GM15510 (cell line): Measurements from ENCODE around the gene PPP3R1.

Source experiments
- POLR2A ChIP-seq: IDR thresholded peaks from 3 replicates; pipeline ENCODE4 v1.6.1; 2011; ENCODE audit warnings: borderline replicate concordance; ENCODE audit not compliant: insufficient read length; ENCODE audit errors: extremely low read depth

PPP3R1 gene

DNA sequence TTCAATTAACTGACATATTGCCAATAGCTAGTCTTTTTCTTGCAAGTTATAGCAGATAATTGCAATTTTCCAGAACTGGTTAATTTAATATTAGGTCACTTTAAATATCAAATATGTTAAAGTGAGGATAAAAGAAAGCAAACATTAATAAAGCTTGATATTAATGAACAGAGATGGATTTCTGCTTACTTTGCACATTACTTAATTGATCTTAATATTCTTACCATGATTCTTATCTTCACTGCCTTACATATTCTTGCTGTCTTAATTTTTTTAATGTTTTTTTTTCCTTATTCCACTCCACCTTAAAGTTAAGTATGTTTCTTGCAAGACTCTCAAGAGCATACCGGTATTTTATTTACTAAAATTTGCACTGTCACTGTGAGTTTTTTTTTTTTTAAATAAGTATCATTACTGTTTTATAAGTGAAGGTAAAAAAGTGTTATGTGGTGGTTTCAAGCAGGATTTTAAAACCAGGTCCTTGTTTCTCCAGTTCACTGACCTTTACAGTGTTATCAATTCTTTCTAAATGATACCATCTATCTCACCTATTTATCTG is 33.9 kb downstream of the PPP3R1 start:
- no peak for TF ChIP-seq POLR2A

DNA sequence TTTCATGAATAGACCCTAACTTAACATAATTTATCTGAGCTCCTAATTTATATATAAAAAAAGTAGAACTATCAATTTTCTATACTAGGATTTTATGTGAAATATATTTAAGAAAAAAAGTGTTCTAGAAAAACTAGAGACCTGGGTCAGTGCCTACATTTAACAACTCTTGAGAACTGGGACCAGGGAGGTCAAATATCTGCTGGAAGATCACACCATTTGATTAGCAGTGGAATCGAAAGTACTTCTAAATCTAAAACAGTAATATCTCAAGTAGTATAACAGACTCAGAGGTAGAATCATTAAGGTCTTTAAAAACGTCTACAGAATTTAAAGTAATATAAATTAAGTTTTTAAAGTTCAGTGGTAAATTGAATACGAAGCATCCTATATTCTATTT is 34.6 kb downstream of the PPP3R1 start:
- no peak for TF ChIP-seq POLR2A

DNA sequence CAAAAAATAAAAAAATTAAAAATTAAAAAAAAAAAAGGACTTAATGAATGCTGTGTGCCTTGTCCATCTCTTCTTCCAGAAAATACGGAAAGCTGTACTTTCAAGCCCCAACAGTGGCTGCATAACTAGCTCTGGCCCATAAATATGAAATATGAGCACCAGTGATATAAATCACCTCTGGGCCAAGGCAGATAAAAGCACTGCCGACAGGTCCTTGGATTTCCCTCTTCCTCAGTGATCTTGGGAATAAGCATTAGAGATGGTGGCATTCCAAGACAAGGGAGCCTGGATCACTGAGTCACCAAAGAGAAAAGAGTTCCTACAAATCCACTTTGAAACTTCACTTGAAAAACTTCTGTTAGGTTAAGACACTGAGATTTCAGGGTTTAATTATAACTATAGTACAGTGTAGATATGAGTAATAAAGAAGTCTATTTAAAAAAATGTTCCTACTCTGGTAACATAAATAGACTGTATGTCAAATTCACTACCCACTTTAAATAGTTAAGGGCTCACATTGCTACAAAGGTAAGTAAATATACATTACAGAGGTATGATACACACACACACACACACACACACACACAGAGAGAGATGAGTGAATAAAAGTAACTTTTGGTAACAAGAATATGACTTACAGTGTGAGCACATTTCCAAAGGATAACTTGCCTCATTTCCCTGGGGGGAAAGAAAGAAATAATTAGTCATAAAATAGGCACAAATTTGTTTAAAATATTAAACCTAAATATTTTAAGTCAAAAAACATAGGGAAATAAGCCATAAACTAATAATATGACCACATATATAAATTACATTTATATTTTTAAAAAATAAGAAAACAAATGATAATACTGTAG is 35.6 kb downstream of the PPP3R1 start:
- no peak for TF ChIP-seq POLR2A

DNA sequence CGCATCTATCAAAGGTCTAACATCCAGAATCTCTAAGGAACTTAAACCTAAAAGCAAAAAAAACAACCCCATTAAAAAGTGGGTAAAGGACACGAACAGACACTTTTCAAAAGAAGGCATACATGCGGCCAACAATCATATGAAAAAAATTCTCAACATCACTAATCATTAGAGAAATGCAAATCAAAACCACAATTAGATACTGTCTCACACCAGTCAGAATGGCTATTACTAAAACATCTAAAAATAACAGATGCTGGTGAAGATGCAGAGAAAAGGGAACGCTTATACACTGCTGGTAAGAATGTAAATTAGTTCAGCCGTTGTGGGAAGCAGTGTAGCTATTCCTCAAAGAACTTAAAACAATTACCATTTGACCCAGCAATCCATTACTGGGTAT is 38.0 kb downstream of the PPP3R1 start:
- TF ChIP-seq POLR2A = no peak

DNA sequence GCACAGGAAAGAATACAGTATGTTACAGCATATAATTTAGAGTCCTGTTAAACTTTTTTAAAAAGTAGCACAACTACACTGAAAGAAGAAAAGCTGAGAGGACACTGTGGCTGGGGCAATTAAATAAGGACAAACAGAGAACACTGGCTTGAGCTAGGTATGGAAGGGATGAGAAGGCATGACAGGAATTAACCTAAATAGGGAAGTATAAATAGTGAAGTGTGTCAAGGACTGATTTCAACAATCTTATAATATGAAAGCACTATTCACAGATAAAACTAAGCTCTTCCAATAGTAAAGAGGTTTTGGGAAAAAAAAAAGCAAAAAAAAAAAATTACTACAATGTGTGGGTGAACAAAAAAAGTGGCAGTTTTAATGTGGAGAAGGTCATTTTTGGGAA is 45.5 kb downstream of the PPP3R1 start:
- TF ChIP-seq POLR2A = no peak

DNA sequence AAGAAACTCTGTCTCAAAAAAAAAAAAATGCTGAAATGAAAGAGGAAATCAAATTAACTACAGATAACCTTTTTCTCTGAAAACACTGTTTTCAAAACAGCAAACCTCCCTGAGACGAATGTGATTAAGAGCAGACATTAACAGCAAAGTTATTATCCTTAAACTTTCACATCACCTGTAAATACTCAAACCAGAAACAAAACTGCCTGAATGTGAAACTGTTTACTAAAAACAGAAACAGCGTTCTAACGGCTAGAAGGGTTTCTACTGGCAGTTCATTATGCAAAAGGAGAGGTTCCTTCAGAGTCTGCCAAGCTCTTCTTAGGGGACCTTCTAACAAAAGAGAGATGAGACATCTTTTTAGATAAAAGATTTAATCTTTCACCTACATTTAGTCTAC is 48.7 kb downstream of the PPP3R1 start:
- TF ChIP-seq POLR2A = no peak

DNA sequence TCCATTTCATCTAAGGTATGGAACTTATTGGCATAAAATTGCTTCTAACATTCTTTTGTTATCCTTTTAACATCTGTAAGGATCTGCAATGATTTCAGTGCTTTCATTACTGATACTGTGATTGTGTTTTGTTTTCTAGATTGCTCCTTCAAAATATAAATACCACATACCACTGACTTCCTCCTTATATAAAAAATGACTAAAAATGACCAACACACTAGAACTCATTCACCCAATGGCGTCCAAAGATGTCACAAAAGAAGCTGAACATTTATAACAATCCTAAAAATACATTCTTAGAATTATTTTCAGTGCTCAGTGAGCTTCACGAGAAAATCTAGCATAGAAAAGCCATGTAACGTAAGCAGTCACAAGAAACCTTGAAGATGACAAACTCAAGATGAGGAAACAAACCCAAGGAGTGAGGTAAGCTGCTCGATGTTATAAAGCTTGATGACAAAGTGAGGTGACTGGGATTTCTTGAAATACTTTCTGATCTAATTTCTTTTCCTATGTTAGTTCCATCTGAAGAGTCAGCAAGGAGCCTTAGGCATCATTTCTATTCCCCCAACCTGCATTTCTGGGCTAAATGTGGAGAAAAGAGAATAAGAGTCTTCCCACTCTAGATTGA is 52.1 kb downstream of the PPP3R1 start:
- TF ChIP-seq POLR2A = no peak

DNA sequence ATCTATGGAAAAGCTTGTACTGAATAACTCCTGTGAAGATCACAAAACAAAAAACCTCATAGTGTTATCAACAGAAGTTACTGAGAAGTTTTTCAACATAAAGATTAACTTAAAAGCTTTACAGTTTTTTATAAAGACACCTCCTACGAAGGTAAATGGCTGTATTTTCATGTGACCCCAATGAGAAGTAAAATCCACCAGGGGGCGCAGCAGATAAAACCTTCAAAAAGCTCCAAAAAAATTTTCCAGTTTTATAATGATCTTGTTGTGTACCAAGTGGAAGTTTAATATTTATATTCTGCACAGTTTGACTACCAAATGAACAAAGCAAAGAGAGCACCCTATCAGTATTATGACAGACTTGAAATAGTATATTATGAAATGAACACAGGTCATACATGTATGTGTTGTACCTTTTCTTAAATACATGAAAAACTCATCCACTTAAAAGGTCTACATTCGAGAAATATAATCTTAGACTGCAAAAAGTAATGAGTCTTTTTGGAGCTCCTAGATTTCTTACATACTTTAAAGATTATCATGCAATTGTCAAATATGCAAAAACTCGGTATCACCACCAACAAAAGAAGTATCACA is 56.1 kb downstream of the PPP3R1 start:
- no peak for TF ChIP-seq POLR2A

DNA sequence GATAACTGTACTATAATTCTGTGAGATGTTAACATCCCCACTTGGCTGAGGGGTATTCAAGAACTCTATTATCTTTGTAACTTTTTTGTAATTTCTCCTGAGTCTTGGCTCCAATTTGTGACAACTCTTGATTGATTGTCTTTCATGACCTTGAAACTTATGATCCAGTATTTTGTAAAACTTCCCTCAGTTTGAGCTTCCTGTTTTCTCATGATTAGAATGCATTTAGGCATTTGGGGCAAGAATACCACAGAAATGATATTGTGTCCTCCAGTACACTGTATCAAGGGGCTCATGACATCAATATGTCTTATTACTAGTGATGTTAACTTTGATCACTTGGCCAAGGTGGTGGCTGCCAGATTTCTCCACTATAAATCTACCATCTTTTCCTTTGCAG is 57.2 kb downstream of the PPP3R1 start:
- no peak for TF ChIP-seq POLR2A

DNA sequence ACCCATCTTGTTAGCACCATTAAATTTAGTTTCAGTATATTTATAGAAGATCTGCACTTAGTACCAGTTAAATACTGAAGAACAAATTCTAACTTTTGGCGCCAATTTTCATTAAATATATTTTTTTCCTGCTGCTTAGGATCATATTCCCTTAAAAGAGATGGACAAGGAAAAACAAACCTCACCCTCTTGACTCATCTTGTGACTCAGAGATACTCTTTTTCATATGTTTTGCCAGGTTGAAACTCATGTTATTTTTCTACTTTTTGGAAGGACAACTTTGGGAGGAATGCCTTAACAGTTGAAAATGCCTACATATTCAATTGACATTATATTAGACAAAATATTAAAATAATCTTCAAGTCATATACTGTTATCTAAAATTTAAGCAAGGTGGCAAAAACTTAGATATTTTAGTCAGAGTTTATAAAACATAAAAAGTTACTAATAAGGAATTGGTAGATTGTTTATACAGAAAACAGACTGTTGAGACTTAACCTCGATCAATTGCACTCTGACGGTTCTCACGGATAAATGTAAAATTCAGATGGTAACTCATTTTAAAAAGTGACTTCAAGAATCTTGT is 58.5 kb downstream of the PPP3R1 start:
- TF ChIP-seq POLR2A = no peak

DNA sequence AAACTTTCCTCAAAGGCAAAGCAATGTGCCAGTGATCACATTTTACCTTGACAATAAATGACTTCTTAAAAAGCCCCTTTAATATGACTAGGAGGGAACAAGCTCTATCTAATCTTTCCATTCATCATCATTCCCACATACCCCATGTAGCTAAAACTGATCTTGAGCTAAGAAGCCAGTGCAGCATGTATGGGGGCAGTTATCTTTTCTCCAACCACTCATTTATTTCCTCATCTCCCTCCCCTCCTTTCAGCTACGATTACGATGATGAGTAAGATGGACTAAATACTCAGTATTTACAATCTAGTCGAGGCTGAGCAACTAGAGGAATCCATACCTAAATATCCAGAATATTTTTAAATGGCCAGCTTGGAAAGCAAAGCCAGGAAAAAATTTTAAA is 59.2 kb downstream of the PPP3R1 start:
- TF ChIP-seq POLR2A = no peak

DNA sequence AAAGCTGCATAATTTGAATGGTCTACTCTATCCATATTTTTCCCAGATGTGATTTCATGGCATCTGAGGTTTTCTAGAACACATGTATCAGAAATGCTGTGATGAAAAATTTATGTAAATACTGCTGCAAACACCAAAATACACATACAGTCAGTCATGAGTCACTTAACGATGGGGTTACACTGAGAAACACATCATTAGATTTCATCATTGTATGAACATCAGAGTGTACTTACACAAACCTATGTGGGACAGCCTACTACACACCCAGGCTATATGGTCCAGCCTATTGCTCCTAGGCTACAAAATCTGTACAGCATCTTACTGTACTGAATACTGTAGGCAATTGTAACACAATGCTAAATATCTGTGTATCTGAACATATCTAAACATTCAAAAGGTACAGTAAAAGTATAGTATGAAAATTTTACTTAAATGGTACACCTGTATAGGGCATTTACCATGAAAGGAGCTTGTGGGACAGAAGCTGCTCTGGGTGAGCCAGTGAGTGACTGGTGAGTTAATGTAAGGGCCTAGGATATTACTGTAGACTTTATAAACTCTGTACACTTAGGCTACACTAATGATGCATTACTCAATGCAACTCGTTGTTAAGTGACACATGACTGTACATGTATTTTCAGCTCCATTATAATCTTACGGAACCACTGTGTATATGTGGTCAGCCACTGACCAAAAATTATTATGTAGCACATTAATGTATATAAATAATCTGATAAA is 61.2 kb downstream of the PPP3R1 start:
- no peak for TF ChIP-seq POLR2A

DNA sequence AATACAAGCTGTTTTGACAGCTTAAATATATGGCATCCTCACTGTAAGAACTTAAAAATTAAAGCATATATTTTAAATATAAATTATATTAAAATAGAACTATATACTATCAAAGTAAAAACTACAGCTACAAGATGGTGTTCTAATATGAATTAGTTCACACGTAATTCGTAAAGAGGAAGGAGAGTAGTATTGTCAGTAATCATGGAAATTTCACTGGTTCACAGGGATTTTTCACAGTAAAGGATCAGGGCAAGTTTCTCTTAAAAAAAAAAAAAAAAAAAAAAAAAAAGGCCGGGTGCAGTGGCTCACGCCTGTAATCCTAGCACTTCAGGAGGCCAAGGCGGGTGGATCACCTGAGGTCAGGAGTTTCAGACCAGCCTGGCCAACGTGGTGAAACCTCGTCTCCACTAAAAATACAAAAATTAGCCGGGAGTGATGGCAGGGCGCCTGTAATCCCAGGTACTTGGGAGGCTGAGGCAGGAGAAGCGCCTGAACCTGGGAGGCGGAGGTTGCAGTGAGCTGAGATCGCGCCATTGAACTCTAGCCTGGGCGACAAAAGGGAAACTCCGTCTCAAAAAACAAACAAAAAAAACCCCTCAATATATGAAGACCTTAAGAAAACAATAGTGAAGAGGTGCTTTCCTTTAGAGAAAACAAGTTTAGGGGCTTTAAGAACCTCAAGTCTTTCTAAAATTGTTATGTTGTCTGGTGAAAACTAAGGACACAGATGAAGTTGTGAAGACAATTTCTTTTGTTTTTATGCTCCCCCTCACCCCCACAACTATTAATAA is 62.1 kb downstream of the PPP3R1 start:
- no peak for TF ChIP-seq POLR2A

DNA sequence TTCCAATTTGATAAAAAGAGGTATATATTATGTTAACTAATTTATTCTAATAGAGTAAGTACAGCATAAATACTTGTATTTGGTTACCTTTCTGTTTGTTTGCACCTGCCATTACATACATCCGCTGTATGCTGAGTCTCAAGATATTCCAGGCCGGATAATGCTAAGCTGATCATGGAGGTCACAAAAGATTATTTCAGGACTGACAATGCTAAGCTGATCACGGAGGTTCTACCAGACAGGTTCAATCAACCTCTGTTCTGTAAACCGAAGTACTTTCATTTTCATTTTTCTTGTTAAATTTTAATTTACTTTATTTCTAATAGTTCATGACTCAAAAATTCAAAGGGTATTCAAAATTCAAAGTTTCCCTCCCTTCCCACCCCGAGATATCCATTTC is 63.5 kb downstream of the PPP3R1 start:
- no peak for TF ChIP-seq POLR2A
